HG03039 (cell line): ENCODE measurements around the gene PLEKHG4.

Experiments used
- ATAC-seq: cut with Tn5 transposase; IDR thresholded peaks from one replicate; pipeline ENCODE4 v1.9.1; 2021; ENCODE audit warnings: mild to moderate bottlenecking, moderate library complexity; ENCODE audit not compliant: unreplicated experiment

The PLEKHG4 gene

GRCh38 chr16:67263201-67263600 is 16.1 kb upstream of the PLEKHG4 start:
- ATAC-seq: no peak

- no peak for ATAC-seq
These were observed 15.1 kb upstream of the PLEKHG4 start for GRCh38 chr16:67264277-67264676.

GRCh38 chr16:67264866-67265265 is 14.5 kb upstream of the PLEKHG4 start:
- ATAC-seq: no peak

GRCh38 chr16:67265834-67266233 is 13.5 kb upstream of the PLEKHG4 start:
- ATAC-seq: no peak

- no peak for ATAC-seq
These were observed 11.2 kb upstream of the PLEKHG4 start for GRCh38 chr16:67268136-67268579.

GRCh38 chr16:67269766-67270165 is 9.6 kb upstream of the PLEKHG4 start:
- no peak for ATAC-seq

- no peak for ATAC-seq
These were observed 8.4 kb upstream of the PLEKHG4 start for GRCh38 chr16:67270931-67271338.

GRCh38 chr16:67271446-67271845 is 7.9 kb upstream of the PLEKHG4 start:
- ATAC-seq: no peak

- ATAC-seq: no peak
These were observed 4.0 kb upstream of the PLEKHG4 start for GRCh38 chr16:67275321-67275720.

GRCh38 chr16:67277294-67277998 is 1.9 kb upstream of the PLEKHG4 start:
- no peak for ATAC-seq

GRCh38 chr16:67277999-67278772 is 1.1 kb upstream of the PLEKHG4 start:
- no peak for ATAC-seq

GRCh38 chr16:67278773-67279295 is 498 bp upstream of the PLEKHG4 start:
- ATAC-seq: peak; percentile 12

- no peak for ATAC-seq
These were observed 1.0 kb downstream of the PLEKHG4 start for GRCh38 chr16:67280090-67281015.

GRCh38 chr16:67281536-67282446 is 2.5 kb downstream of the PLEKHG4 start:
- ATAC-seq: no peak

GRCh38 chr16:67282447-67282805 is 3.1 kb downstream of the PLEKHG4 start:
- ATAC-seq: no peak

- ATAC-seq: no peak
These were observed 3.9 kb downstream of the PLEKHG4 start for GRCh38 chr16:67283039-67283825.

GRCh38 chr16:67283826-67284555 is 4.7 kb downstream of the PLEKHG4 start:
- ATAC-seq: no peak
